HepG2 (cell line): ENCODE measurements around the gene FKBP5. TPM values are rescaled to one million over a fixed set of nuclear protein-coding genes. Genes with fewer than 3 reads are reported as not detected.

Experiments
- CBX5 ChIP-seq: sonication (generic); formaldehyde crosslinking; IDR thresholded peaks from 2 replicates; pipeline ENCODE4 v1.4.0; 2020; ENCODE audit warnings: missing genetic modification reagents, borderline replicate concordance
- CC2D1A ChIP-seq: sonication (generic); formaldehyde crosslinking; IDR thresholded peaks from 2 replicates; pipeline ENCODE4 v1.8.1; 2023; ENCODE audit warnings: mild to moderate bottlenecking, missing genetic modification reagents
- ELF3 ChIP-seq: IDR thresholded peaks from 2 replicates; pipeline ENCODE4 v1.6.1; 2016; ENCODE audit warnings: missing genetic modification reagents, missing compliant biosample characterization
- HMG20B ChIP-seq: conservative IDR thresholded peaks from 2 replicates; pipeline ENCODE4 v1.6.1; 2016; ENCODE audit warnings: missing genetic modification reagents, missing compliant biosample characterization
- HMGXB4 ChIP-seq, 2 experiments: sonication (generic) in 1 of 2; formaldehyde crosslinking in 1 of 2; IDR thresholded peaks; 2 replicates each; pipeline versions ENCODE4 v1.4.0 to v1.6.1; 2018 to 2020; ENCODE audit warnings: missing genetic modification reagents in 2 of 2, borderline replicate concordance in 1 of 2, low read depth in 1 of 2, mild to moderate bottlenecking in 1 of 2, missing biosample characterization in 1 of 2
- HNF4A ChIP-seq: sonication (generic); formaldehyde crosslinking; IDR thresholded peaks from 2 replicates; pipeline ENCODE4 v1.4.0; 2020; ENCODE audit warnings: missing genetic modification reagents
- IKZF1 ChIP-seq: fragments of 450-650 bp; IDR thresholded peaks from 2 replicates; pipeline ENCODE4 v1.7.1; 2016
- MTA3 ChIP-seq: sonication (generic); formaldehyde crosslinking; IDR thresholded peaks from 2 replicates; pipeline ENCODE4 v1.4.0; 2020; ENCODE audit warnings: missing genetic modification reagents
- NFAT5 ChIP-seq: sonication (generic); formaldehyde crosslinking; IDR thresholded peaks from 2 replicates; pipeline ENCODE4 v1.4.0; 2020; ENCODE audit warnings: missing genetic modification reagents
- PITX1 ChIP-seq: sonication (generic); formaldehyde crosslinking; IDR thresholded peaks from 2 replicates; pipeline ENCODE4 v1.5.1; 2020; ENCODE audit warnings: mild to moderate bottlenecking, missing genetic modification reagents
- PTBP1 ChIP-seq: fragments of 200-400 bp; formaldehyde crosslinking; IDR thresholded peaks from 2 replicates; pipeline ENCODE4 v1.6.1; 2018; ENCODE audit warnings: low read length, low read depth; ENCODE audit not compliant: poor library complexity, severe bottlenecking
- SP140L ChIP-seq: sonication (generic); formaldehyde crosslinking; IDR thresholded peaks from 2 replicates; pipeline ENCODE4 v1.4.0; 2020; ENCODE audit warnings: missing genetic modification reagents, borderline replicate concordance
- SP2 ChIP-seq: sonication (generic); formaldehyde crosslinking; IDR thresholded peaks from 2 replicates; pipeline ENCODE4 v1.5.1; 2020; ENCODE audit warnings: mild to moderate bottlenecking, missing genetic modification reagents
- TBP ChIP-seq: sonication (generic); formaldehyde crosslinking; IDR thresholded peaks from 2 replicates; pipeline ENCODE4 v1.5.0; 2020; ENCODE audit warnings: missing genetic modification reagents
- TFDP1 ChIP-seq: IDR thresholded peaks from 2 replicates; pipeline ENCODE4 v1.6.1; 2016; ENCODE audit warnings: missing compliant biosample characterization, missing genetic modification reagents, borderline replicate concordance
- ZFP37 ChIP-seq: sonication (generic); formaldehyde crosslinking; IDR thresholded peaks from 2 replicates; pipeline ENCODE4 v1.4.0; 2020; ENCODE audit warnings: missing genetic modification reagents, borderline replicate concordance
- ZNF121 ChIP-seq: sonication (generic); formaldehyde crosslinking; IDR thresholded peaks from 2 replicates; pipeline ENCODE4 v1.5.0; 2020; ENCODE audit warnings: mild to moderate bottlenecking, missing genetic modification reagents
- ZNF556 ChIP-seq: sonication (generic); formaldehyde crosslinking; IDR thresholded peaks from 2 replicates; pipeline ENCODE4 v1.4.0; 2020; ENCODE audit warnings: mild to moderate bottlenecking, missing genetic modification reagents, borderline replicate concordance
- ZNF670 ChIP-seq: sonication (generic); formaldehyde crosslinking; IDR thresholded peaks from 2 replicates; pipeline ENCODE4 v1.8.0; 2022; ENCODE audit warnings: mild to moderate bottlenecking, missing genetic modification reagents, borderline replicate concordance
- ZNF749 ChIP-seq: sonication (generic); formaldehyde crosslinking; IDR thresholded peaks from 2 replicates; pipeline ENCODE4 v1.8.0; 2022; ENCODE audit warnings: mild to moderate bottlenecking, missing genetic modification reagents, moderate library complexity, borderline replicate concordance
- polyA plus RNA-seq, 8 experiments: library from polyadenylated mRNA; depleted of rRNA in 3 of 8; stranded (reverse) in 7 of 8; unstranded in 1 of 8; fragments of >200 nt; fragmentation: Illumina TruSeq in 4 of 8; extraction: Trizol in 4 of 8; gene quantifications; 2 replicates each; pipeline versions ENCODE4 v1.2.1 to v1.2.3, GENCODE V29; 2011 to 2016; ENCODE audit warnings: low read depth in 4 of 8, missing spikeins in 1 of 8, mixed read lengths in 1 of 8; ENCODE audit not compliant: insufficient read depth in 1 of 8
- total RNA-seq, 5 experiments: library from RNA; depleted of rRNA; stranded (reverse); fragments of >200 nt; fragmentation: Illumina TruSeq; extraction: Trizol; gene quantifications; 2 replicates each; pipeline ENCODE4 v1.2.3, GENCODE V29; 2016; ENCODE audit warnings: low read depth in 1 of 5
- TF ChIP-seq, protein P1 (sequence below): sonication (generic); formaldehyde crosslinking; IDR thresholded peaks from 2 replicates; pipeline ENCODE4 v1.5.0; 2020; ENCODE audit warnings: missing genetic modification reagents

FKBP5 gene
- total and polyA plus RNA-seq, 2 of the 13 experiments (the other 11 are each of a cell fraction or from before 2014, with no cell fraction given): 8.0 to 17.4 TPM

GRCh38 chr6:35688605-35689322, at the start of gene FKBP5 (continued):
- TF ChIP-seq ZNF749 (CRISPR knock-in tag) (peak; percentile 76; the same call in 1 of the 2 replicates), TFDP1 (peak; percentile 95), HMGXB4 (CRISPR knock-in tag; IDR thresholded peaks at IDR 0.05; ENCODE audit: borderline replicate concordance in 1 of 2, low read depth in 1 of 2) (peak in 1 of 2 experiments; percentile 43; a peak in 1 of 4 replicates), ZNF121 (0 out of 2 replicates have a peak, but pooled peaks have one; percentile 29), NFAT5 (CRISPR knock-in tag) (peak; percentile 75; the same call in 1 of the 2 replicates), PITX1 (CRISPR knock-in tag) (0 out of 2 replicates have a peak, but pooled peaks have one; percentile 17), HMG20B (CRISPR knock-in tag) (no peak), IKZF1 (no peak), CC2D1A (CRISPR knock-in tag) (no peak), ZFP37 (CRISPR knock-in tag) (peak; percentile 54; the same call in 1 of the 2 replicates), ELF3 (no peak; the same call in 1 of the 2 replicates), ZNF556 (CRISPR knock-in tag) (no peak), MTA3 (CRISPR knock-in tag) (no peak), TBP (CRISPR knock-in tag) (0 out of 2 replicates have a peak, but pooled peaks have one; percentile 21), PTBP1 (no peak), HNF4A (CRISPR knock-in tag) (peak; percentile 40), CBX5 (0 out of 2 replicates have a peak, but pooled peaks have one; percentile 64), ZNF670 (CRISPR knock-in tag) (no peak), SP2 (CRISPR knock-in tag) (peak; percentile 96), SP140L (CRISPR knock-in tag) (no peak)
- TF ChIP-seq, protein P1, sequence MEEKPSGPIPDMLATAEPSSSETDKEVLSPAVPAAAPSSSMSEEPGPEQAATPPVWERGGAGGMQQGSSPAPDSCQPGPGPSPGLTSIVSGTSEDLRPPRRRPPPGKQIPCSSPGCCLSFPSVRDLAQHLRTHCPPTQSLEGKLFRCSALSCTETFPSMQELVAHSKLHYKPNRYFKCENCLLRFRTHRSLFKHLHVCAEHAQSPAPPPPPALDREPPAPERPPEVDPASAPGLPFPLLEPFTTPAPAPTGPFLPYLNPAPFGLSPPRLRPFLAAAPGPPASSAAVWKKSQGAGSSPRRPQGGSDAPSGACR: peak; percentile 60; the same call in 1 of the 2 replicates
